LNCaP clone FGC (cell line): ENCODE data around the gene NEMP1.

Source experiments
- DNase-seq: peaks from one replicate; pipeline ENCODE4 v3.0.0-alpha.2; 2011; ENCODE audit warnings: low read depth
- H3K4me3 ChIP-seq: 2 replicates; pipeline ENCODE4 v1.5.1; 2011; ENCODE audit warnings: mild to moderate bottlenecking, low read depth, low read length, control low read depth
- CTCF ChIP-seq: IDR thresholded peaks from 2 replicates; pipeline ENCODE4 v1.5.1; 2012; ENCODE audit warnings: mild to moderate bottlenecking; ENCODE audit not compliant: control insufficient read depth, insufficient read depth; ENCODE audit errors: extremely low read depth

Gene NEMP1

GRCh38 chr12:57044468-57044867, 34.1 kb downstream of the NEMP1 start:
- TF ChIP-seq CTCF, result no peak
- DNase-seq, result no peak
- no peak overlapping the region for H3K4me3 ChIP-seq

- no peak for TF ChIP-seq CTCF
- no peak overlapping the region for H3K4me3 ChIP-seq
- no peak for DNase-seq
Measured at GRCh38 chr12:57042695-57043094, 35.9 kb downstream of the NEMP1 start.

GRCh38 chr12:57040750-57041149, 37.8 kb downstream of the NEMP1 start:
- no peak for DNase-seq
- H3K4me3 ChIP-seq, result no peak overlapping the region
- TF ChIP-seq CTCF, result no peak

GRCh38 chr12:57040211-57040610, 38.4 kb downstream of the NEMP1 start:
- no peak for TF ChIP-seq CTCF
- DNase-seq, result no peak
- H3K4me3 ChIP-seq, result no peak overlapping the region

- no peak for TF ChIP-seq CTCF
- DNase-seq, result no peak
- no peak overlapping the region for H3K4me3 ChIP-seq
Measured at GRCh38 chr12:57039016-57039798, 39.4 kb downstream of the NEMP1 start.

GRCh38 chr12:57037264-57037663, 41.3 kb downstream of the NEMP1 start:
- no peak for TF ChIP-seq CTCF

GRCh38 chr12:57033431-57033830, 45.2 kb downstream of the NEMP1 start:
- no peak for DNase-seq
- no peak overlapping the region for H3K4me3 ChIP-seq
- TF ChIP-seq CTCF, result no peak

More at GRCh38 chr12:57037264-57037663, 41.3 kb downstream of the NEMP1 start:
- H3K4me3 ChIP-seq, result no peak overlapping the region
- DNase-seq, result no peak
